GM18505 (cell line): ENCODE data around the gene TBX15.
"Not testable (repeated sequence)": the region's sequence is repeated elsewhere in the genome, so short reads cannot be mapped to it uniquely, and the experiment has no call there.

Source experiments
- ATAC-seq: cut with Tn5 transposase; IDR thresholded peaks from one replicate; pipeline ENCODE4 v1.9.1; 2021; ENCODE audit not compliant: unreplicated experiment
- POLR2A ChIP-seq: IDR thresholded peaks from 4 replicates; pipeline ENCODE4 v1.6.1; 2011; ENCODE audit warnings: borderline replicate concordance; ENCODE audit not compliant: insufficient read depth, insufficient read length; ENCODE audit errors: extremely low read depth

The TBX15 gene

DNA sequence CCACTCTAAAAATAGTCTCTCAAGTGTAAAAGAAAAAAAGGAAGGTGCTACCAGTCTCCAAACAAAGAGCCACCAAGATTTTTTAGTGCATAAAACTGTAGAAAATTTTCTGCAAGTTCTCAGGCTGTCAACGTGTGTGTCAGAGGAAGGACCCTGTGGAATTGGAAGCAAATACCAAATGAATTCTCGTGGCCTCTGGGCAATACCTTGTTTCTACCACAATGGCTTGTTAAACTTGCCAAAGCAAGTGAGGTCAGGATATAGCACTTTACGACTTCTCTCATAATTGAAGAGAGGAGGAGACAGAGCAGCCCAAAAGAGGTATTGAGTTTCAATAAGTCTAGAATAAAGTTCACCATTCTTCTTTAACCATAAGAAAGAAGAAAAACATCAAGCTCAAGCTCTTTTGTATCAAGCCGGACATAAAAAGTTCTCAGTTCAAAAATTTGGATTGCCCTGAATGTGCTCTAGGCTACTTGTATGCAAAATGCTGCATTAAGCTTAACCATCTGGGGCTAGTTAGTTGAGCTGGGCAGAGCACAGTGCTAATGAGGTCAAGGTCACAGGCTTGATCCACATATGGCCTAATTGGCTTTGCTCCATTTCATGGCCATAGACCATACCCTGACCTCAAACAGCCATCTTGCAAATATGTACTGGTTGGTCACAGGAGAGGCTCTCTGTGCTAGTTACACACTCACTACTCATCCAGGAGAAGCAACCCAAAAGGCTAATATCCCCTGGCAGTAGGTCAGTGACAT, 60.5 kb downstream of the TBX15 start:
- no peak for TF ChIP-seq POLR2A
- ATAC-seq: no peak

DNA sequence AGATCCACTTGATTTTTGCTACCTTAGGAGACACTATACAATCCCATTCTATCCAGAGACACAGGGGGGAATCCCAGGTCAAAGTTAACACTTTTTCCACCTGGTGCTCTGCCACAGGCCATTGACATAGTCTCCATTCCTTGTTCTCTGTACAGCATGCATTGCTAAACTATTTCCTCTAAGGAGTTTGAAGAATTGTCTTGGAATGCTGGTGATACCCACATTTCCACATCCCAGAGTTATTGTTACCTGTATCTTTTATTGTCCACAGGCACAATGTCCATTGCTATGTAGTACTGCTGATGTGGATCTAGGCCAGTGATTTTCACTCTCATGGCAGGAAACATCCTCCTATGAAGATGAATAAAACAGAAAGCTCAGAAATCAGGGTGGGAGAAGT, 61.9 kb downstream of the TBX15 start:
- no peak for ATAC-seq
- TF ChIP-seq POLR2A: no peak

- ATAC-seq: no peak
- no peak for TF ChIP-seq POLR2A
Observed at GRCh38 chr1:118925651-118926050, 62.5 kb downstream of the TBX15 start.

- no peak for TF ChIP-seq POLR2A
- no peak for ATAC-seq
Observed at GRCh38 chr1:118923319-118923718, 64.8 kb downstream of the TBX15 start.

- ATAC-seq: no peak
- TF ChIP-seq POLR2A: no peak
Observed at GRCh38 chr1:118921994-118922393, 66.1 kb downstream of the TBX15 start.

GRCh38 chr1:118920124-118920717, 67.9 kb downstream of the TBX15 start:
- TF ChIP-seq POLR2A: no peak
- no peak for ATAC-seq

DNA sequence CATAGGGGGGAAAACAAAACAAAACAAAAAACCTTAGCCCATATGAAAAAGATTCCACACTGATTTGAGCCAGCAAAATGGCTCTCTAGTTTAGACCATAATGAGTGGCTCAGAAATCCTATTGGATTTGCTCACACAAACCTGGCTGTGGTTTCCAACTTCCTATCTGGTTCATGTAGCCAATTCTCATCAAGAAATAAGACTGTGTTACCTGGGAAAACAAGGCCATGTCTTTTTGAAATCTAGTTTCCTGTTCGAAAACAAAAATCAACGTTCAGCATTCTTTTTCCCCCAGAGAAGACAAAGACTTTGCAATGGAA, 69.2 kb downstream of the TBX15 start:
- TF ChIP-seq POLR2A: no peak
- ATAC-seq: no peak

GRCh38 chr1:118918230-118918939, 69.8 kb downstream of the TBX15 start:
- TF ChIP-seq POLR2A: no peak
- ATAC-seq: peak; percentile 79

DNA sequence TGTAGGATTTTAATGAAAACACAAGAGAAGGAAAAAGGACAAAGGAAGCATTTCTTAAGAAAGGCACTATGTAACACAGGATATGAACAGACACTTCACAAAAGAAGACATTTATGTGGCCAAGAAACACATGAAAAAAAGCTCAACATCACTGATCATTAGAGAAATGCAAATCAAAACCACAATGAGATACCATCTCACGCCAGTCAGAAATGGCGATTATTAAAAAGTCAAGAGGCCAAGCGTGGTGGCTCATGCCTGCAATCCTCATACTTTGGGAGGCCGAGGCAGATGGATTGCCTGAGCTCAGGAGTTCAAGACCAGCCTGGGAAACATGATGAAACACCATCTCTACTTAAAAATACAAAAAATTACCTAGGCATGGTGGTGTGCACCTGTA, 71.8 kb downstream of the TBX15 start:
- ATAC-seq: not testable (repeated sequence)

GRCh38 chr1:118914379-118915161, 73.6 kb downstream of the TBX15 start:
- ATAC-seq: no peak
- no peak for TF ChIP-seq POLR2A

DNA sequence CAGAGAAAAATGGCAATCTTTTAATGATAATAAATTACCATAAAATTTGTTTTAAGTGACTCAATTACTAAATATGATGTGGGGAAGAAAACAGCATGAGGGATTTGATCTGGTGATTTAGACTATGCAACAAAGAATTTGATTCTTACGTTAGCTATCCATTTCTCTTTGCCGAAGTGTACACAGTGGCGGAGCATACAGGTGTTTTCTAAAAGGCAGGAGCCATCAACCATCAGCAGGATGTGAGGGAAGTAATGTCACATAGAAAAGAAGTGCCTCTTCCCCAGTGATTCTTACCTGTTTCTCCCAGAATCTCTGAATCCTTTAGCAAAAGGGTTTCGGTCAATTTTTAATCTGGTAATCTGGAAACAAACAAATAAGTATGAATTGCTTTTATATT, 74.3 kb downstream of the TBX15 start:
- TF ChIP-seq POLR2A: no peak
- ATAC-seq: no peak

- ATAC-seq: no peak
- no peak for TF ChIP-seq POLR2A
Observed at GRCh38 chr1:118912574-118912973, 75.6 kb downstream of the TBX15 start.

DNA sequence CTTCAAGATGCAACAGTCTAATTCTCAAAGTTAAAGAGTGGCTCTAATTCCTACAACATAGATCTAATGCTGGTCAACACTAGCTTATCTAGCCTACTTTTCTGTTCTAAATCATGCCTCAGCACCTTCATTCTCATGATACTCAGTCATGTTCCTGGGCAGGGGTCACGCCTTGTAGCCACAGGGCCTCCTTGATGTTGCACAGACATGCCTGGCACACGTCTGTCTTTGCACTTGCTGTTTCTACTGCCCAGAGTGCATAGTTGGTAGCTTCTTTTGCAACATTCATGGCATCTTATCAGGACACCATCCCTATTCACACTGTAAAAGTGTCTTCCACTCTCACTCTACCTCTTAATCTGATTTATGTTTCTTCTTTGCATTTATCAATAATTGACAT, 76.6 kb downstream of the TBX15 start:
- ATAC-seq: no peak
- no peak for TF ChIP-seq POLR2A
